GM18507 (cell line): Measurements from ENCODE around the gene MVK.
"Not testable (repeated sequence)": the region's sequence is repeated elsewhere in the genome, so short reads cannot be mapped to it uniquely, and the experiment has no call there.

Experiments
- DNase-seq: peaks from one replicate; pipeline ENCODE4 v3.0.0; 2011; ENCODE audit warnings: low read depth; ENCODE audit not compliant: insufficient read length; ENCODE audit errors: extremely low spot score
- FAIRE-seq: peaks from 2 replicates; lab custom pipeline; 2011; peaks lifted over from hg19 to GRCh38; lab: Jason Lieb, UNC

MVK gene

GRCh38 chr12:109600481-109600880 is 26.9 kb downstream of the MVK start:
- DNase-seq (no peak), FAIRE-seq (no peak)

- DNase-seq (no peak), FAIRE-seq (no peak)
These were observed 27.4 kb downstream of the MVK start for GRCh38 chr12:109600995-109601394.

- FAIRE-seq = no peak
- DNase-seq = no peak
These were observed 28.0 kb downstream of the MVK start for GRCh38 chr12:109601557-109601956.

GRCh38 chr12:109602132-109602531 is 28.5 kb downstream of the MVK start:
- DNase-seq, FAIRE-seq: not testable (repeated sequence)

GRCh38 chr12:109604132-109604585 is 30.6 kb downstream of the MVK start:
- FAIRE-seq (no peak), DNase-seq (no peak)

GRCh38 chr12:109605016-109605415 is 31.4 kb downstream of the MVK start:
- DNase-seq (no peak), FAIRE-seq (no peak)

GRCh38 chr12:109605599-109606228 is 32.1 kb downstream of the MVK start:
- FAIRE-seq (no peak), DNase-seq (no peak)

GRCh38 chr12:109606320-109607028 is 32.9 kb downstream of the MVK start:
- FAIRE-seq = no peak

GRCh38 chr12:109607618-109608017 is 34.0 kb downstream of the MVK start:
- no peak for FAIRE-seq

More at GRCh38 chr12:109606320-109607028, 32.9 kb downstream of the MVK start:
- DNase-seq = no peak

GRCh38 chr12:109608270-109608669 is 34.7 kb downstream of the MVK start:
- FAIRE-seq (no peak), DNase-seq (no peak)

More at GRCh38 chr12:109607618-109608017, 34.0 kb downstream of the MVK start:
- DNase-seq = no peak

GRCh38 chr12:109608793-109609192 is 35.2 kb downstream of the MVK start:
- DNase-seq = no peak
- FAIRE-seq = no peak

- FAIRE-seq = no peak
These were observed 35.7 kb downstream of the MVK start for GRCh38 chr12:109609342-109609741.

GRCh38 chr12:109610523-109610922 is 36.9 kb downstream of the MVK start:
- DNase-seq = no peak
- no peak for FAIRE-seq

More at GRCh38 chr12:109609342-109609741, 35.7 kb downstream of the MVK start:
- no peak for DNase-seq

- FAIRE-seq (no peak), DNase-seq (no peak)
These were observed 37.6 kb downstream of the MVK start for GRCh38 chr12:109611223-109611622.

- no peak for DNase-seq
- FAIRE-seq = no peak
These were observed 38.4 kb downstream of the MVK start for GRCh38 chr12:109612003-109612402.

GRCh38 chr12:109612975-109613502 is 39.4 kb downstream of the MVK start:
- DNase-seq = no peak
- no peak for FAIRE-seq

GRCh38 chr12:109613649-109614455 is 40.3 kb downstream of the MVK start:
- no peak for DNase-seq
- FAIRE-seq = no peak

GRCh38 chr12:109615556-109616229 is 42.1 kb downstream of the MVK start:
- DNase-seq (no peak), FAIRE-seq (no peak)

- FAIRE-seq (no peak), DNase-seq (no peak)
These were observed 43.9 kb downstream of the MVK start for GRCh38 chr12:109617491-109617890.
